ENCODE data around the gene RAD51AP1. TPM values are rescaled to one million over a fixed set of nuclear protein-coding genes. Genes with fewer than 3 reads are reported as not detected.

The RAD51AP1 gene
- total and polyA plus RNA-seq, 4 donors = 2.1 to 6.9 (median 3.5) TPM

DNA sequence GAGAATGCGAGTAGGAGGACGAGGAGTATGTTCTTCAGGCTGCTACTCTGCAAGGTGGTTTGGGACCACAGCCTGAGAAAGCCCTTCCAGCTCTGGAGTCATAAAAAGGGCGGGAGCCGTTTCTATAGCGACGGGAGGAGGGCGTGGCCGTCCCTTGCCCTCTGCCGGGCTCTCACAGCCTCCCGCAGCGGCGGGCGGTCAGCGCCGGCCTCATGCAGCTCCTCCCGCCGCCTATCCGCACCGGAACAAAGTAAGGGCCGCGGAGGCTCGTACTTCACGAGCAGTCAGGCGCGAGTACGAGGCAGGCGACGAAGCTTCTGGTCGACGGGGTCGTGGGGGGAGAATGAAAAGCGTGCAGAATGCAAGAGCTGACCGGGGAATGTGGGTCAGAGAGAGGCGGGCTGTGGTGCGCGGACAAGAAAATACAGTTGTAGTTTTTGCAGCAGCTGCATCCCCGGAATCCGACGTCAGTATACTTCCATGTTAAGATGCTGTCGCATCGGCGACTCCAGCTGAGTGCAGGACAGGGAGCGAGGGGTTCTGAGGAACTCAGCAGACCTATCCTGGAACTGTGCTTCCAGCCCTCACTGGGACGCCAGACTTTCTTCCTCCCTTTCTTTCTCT is 23.5 kb downstream of the RAD51AP1 start, which contains the start of gene DYRK4:
Gene DYRK4 (plus strand): TSS at position 175 of the 624 bp plus-strand sequence. CDS start 38 bp downstream, at position 213.
- H3K4me3 ChIP-seq = no peak within 1 kb of the TSS
- 13 to 17% methylated on average over 43 to 44 of the region's 44 CpGs for WGBS, 2 donors
- peaks cover 0 to 6% (median 4%) of the 10 kb centered on the region in 5 donors for H3K4me1 ChIP-seq (ENCODE audit: control insufficient read depth in 5 of 5, insufficient read depth in 5 of 5, low read length in 5 of 5)
- peak within 1 kb of the TSS in 1 of 2 donors; percentile 5 for H3K27ac ChIP-seq (ENCODE audit: low read depth in 1 of 2, low read length in 1 of 2)
- TF ChIP-seq, protein P1, sequence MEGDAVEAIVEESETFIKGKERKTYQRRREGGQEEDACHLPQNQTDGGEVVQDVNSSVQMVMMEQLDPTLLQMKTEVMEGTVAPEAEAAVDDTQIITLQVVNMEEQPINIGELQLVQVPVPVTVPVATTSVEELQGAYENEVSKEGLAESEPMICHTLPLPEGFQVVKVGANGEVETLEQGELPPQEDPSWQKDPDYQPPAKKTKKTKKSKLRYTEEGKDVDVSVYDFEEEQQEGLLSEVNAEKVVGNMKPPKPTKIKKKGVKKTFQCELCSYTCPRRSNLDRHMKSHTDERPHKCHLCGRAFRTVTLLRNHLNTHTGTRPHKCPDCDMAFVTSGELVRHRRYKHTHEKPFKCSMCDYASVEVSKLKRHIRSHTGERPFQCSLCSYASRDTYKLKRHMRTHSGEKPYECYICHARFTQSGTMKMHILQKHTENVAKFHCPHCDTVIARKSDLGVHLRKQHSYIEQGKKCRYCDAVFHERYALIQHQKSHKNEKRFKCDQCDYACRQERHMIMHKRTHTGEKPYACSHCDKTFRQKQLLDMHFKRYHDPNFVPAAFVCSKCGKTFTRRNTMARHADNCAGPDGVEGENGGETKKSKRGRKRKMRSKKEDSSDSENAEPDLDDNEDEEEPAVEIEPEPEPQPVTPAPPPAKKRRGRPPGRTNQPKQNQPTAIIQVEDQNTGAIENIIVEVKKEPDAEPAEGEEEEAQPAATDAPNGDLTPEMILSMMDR (IDR thresholded peaks at IDR 0.05; ENCODE audit: control extremely low read depth, extremely low read depth) = no peak
- ATAC-seq (ENCODE audit: insufficient read depth, low FRiP score) (peak; percentile 78), DNase-seq (peak; percentile 88 to 92 (median 89))
- H3K27me3 ChIP-seq (ENCODE audit: control insufficient read depth in 3 of 3, insufficient read depth in 3 of 3, low read length in 2 of 3) = no peaks in the 10 kb centered on the region
- H3K36me3 ChIP-seq (ENCODE audit: control insufficient read depth in 4 of 4, insufficient read depth in 4 of 4, low read length in 4 of 4) = no peaks in the 10 kb centered on the region
- peak within 1 kb of the TSS in 1 of 2 donors; percentile 26 for H3K9ac ChIP-seq (ENCODE audit: insufficient read depth in 1 of 2, low read length in 2 of 2)
- no peaks in the 10 kb centered on the region for H3K9me3 ChIP-seq (ENCODE audit: control insufficient read depth in 4 of 4, insufficient read depth in 3 of 4, low read length in 3 of 4)

DNA sequence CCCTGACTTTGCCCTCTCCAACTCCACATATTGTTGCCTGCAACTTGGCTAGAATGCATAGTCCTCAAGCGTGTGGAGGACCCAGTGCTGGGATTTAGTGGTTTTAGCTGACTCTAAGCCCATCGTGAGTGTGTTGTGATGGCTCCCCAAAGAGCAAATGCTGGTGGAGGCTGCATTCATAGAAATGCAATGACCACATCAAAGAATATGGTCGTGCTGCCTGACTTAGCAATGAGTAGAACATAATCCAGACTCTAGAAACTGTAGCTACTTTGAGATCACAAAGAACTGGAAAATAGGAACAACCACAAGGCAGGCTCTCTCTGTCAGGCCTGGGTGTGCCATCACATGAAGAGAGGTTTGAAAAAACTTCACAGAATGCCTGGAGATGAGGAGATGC is 24.6 kb downstream of the RAD51AP1 start:
- Histone ChIP-seq H3K4me3 (no peak overlapping the region), H3K36me3 (ENCODE audit: control insufficient read depth in 4 of 4, insufficient read depth in 4 of 4, low read length in 4 of 4) (no peaks in the 10 kb centered on the region), H3K27me3 (ENCODE audit: control insufficient read depth in 3 of 3, insufficient read depth in 3 of 3, low read length in 2 of 3) (no peaks in the 10 kb centered on the region), H3K4me1 (ENCODE audit: control insufficient read depth in 5 of 5, insufficient read depth in 5 of 5, low read length in 5 of 5) (peaks cover 0 to 8% (median 4%) of the 10 kb centered on the region in 5 donors), H3K27ac (ENCODE audit: low read depth in 1 of 2, low read length in 1 of 2) (no peak overlapping the region), H3K9ac (ENCODE audit: insufficient read depth in 1 of 2, low read length in 2 of 2) (no peak overlapping the region), H3K9me3 (ENCODE audit: control insufficient read depth in 4 of 4, insufficient read depth in 3 of 4, low read length in 3 of 4) (no peaks in the 10 kb centered on the region)
- DNase-seq (no peak), ATAC-seq (ENCODE audit: insufficient read depth, low FRiP score) (no peak)
- TF ChIP-seq, protein P1 (IDR thresholded peaks at IDR 0.05; ENCODE audit: control extremely low read depth, extremely low read depth) = no peak
- 85 to 92% methylated on average over 3 of the region's 3 CpGs for WGBS, 2 donors

DNA sequence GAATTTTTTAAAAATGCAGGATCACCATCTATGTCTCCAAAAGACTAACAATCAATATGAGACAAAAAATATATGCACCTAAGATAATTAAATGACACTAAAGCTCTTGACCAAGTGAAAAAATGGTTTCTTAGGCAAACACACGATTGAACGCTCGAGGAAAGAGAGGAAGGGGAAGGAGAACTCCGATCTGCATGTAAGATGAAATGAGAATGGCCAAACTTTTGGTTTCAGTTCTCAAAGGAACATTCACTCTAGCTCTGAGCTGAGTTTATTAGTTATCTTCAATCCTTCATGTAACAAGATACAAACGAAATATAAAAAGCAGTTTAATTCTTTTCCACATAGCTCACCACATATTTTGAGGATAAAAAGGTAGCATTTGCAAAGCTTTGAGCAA is 26.1 kb downstream of the RAD51AP1 start:
- Histone ChIP-seq H3K27ac (ENCODE audit: low read depth in 1 of 2, low read length in 1 of 2) (no peak overlapping the region), H3K36me3 (ENCODE audit: control insufficient read depth in 4 of 4, insufficient read depth in 4 of 4, low read length in 4 of 4) (no peaks in the 10 kb centered on the region), H3K4me1 (ENCODE audit: control insufficient read depth in 5 of 5, insufficient read depth in 5 of 5, low read length in 5 of 5) (peaks cover 0 to 10% (median 4%) of the 10 kb centered on the region in 5 donors), H3K9ac (ENCODE audit: insufficient read depth in 1 of 2, low read length in 2 of 2) (no peak overlapping the region), H3K9me3 (ENCODE audit: control insufficient read depth in 4 of 4, insufficient read depth in 3 of 4, low read length in 3 of 4) (no peaks in the 10 kb centered on the region), H3K27me3 (ENCODE audit: control insufficient read depth in 3 of 3, insufficient read depth in 3 of 3, low read length in 2 of 3) (no peaks in the 10 kb centered on the region), H3K4me3 (no peak overlapping the region)
- TF ChIP-seq, protein P1 (IDR thresholded peaks at IDR 0.05; ENCODE audit: control extremely low read depth, extremely low read depth) = no peak
- DNase-seq (no peak), ATAC-seq (ENCODE audit: insufficient read depth, low FRiP score) (no peak)
- 33 to 36% methylated on average over 5 of the region's 5 CpGs for WGBS, 2 donors

All from lung (tissue), 12 donors.